Mucosa of rectum (tissue), 2 donors: ENCODE results near the gene SIK3.
"Not testable (repeated sequence)": the region's sequence is repeated elsewhere in the genome, so short reads cannot be mapped to it uniquely, and the experiment has no call there.

Experiments used
- H3K27ac ChIP-seq, 2 donors: one replicate each; pipeline ENCODE4 v1.7.0; 2013; ENCODE audit warnings: inconsistent platforms in 2 of 2, low read depth in 2 of 2, low read length in 2 of 2
- H3K27me3 ChIP-seq, 2 donors: one replicate each; pipeline ENCODE4 v1.7.0; 2013; ENCODE audit warnings: low read length in 2 of 2; ENCODE audit not compliant: control insufficient read depth in 2 of 2, insufficient read depth in 2 of 2
- H3K36me3 ChIP-seq, 2 donors: one replicate each; pipeline ENCODE4 v1.7.0; 2013; ENCODE audit warnings: low read length in 2 of 2; ENCODE audit not compliant: control insufficient read depth in 2 of 2, insufficient read depth in 2 of 2
- H3K4me1 ChIP-seq, 2 donors: one replicate each; pipeline ENCODE4 v1.7.0; 2013; ENCODE audit warnings: low read length in 2 of 2, mild to moderate bottlenecking in 1 of 2; ENCODE audit not compliant: control insufficient read depth in 2 of 2, insufficient read depth in 2 of 2
- H3K4me3 ChIP-seq, 2 donors: one replicate each; pipeline ENCODE4 v1.7.0; 2013; ENCODE audit warnings: low read length in 2 of 2
- H3K9ac ChIP-seq, 2 donors: one replicate each; pipeline ENCODE4 v1.7.0; 2013; ENCODE audit warnings: low read length in 2 of 2, low read depth in 1 of 2, mild to moderate bottlenecking in 1 of 2
- H3K9me3 ChIP-seq, 2 donors: one replicate each; pipeline ENCODE4 v1.7.0; 2013; ENCODE audit warnings: low read length in 2 of 2; ENCODE audit not compliant: control insufficient read depth in 2 of 2
- donor health status: healthy.
- donor health status: Normal muscosa, but diverticular disease.

SIK3 gene

DNA sequence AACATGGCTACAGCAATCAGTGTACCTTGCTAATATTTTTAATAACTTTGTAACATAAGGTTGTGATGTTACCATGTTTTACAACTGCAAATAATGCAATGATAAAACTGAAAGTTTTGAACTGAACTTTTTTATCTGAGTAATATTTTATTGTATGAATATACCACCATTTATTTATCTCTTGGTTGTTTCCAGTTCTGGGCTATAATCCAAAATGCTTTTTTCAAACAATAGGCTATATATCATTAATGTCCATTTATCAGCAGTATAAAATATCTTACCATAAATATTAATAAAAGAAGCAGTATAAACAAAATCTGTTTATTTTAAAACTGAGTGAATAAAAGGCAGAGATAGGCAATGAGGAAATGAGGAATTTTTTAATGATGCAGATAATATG, 63.3 kb downstream of the SIK3 start:
- peaks cover 7 to 11% of the 10 kb centered on the region in 2 donors for H3K4me1 ChIP-seq
- no peaks in the 10 kb centered on the region for H3K9me3 ChIP-seq
- no peak overlapping the region for H3K27ac ChIP-seq
- no peak overlapping the region for H3K4me3 ChIP-seq
- no peaks in the 10 kb centered on the region for H3K27me3 ChIP-seq
- H3K36me3 ChIP-seq, result no peaks in the 10 kb centered on the region
- H3K9ac ChIP-seq, result no peak overlapping the region

DNA sequence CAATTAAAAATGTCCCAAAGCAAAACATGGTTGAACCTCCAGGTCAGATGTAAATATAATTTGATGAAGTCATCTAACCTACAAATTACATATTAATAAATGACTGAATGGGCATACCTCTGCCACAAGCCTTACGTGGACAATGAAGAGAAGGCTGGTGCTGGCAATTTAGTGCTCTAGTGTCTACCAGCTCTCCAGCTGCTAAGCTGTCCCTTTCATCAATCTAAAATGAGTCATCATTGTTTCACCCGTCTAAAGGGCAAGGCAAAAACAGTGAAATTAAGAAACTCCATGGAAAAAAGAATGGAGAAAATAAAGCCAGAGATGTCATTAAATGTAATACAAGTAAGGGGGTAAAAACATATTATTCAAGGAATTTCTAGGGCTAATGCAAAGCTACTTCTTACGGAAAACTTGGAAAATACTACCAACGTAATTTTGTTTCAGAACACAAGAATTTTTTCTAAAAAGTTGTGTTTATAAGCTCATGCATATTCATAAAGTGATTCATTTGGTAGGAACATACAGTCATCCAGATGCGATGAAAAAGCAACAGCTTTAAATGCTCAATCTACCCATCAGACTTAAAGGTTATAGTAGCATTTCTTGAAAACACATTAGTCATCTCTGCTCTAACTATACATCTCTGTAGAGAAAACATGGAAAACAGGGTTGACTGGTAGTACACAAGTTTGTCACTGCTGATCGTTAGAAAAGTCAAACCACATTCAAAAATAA, 71.5 kb downstream of the SIK3 start:
- Histone ChIP-seq H3K9me3 (no peaks in the 10 kb centered on the region), H3K27ac (no peak overlapping the region), H3K9ac (no peak overlapping the region), H3K27me3 (no peaks in the 10 kb centered on the region), H3K36me3 (no peaks in the 10 kb centered on the region), H3K4me3 (no peak overlapping the region), H3K4me1 (peaks cover 0 to 4% of the 10 kb centered on the region in 2 donors)

DNA sequence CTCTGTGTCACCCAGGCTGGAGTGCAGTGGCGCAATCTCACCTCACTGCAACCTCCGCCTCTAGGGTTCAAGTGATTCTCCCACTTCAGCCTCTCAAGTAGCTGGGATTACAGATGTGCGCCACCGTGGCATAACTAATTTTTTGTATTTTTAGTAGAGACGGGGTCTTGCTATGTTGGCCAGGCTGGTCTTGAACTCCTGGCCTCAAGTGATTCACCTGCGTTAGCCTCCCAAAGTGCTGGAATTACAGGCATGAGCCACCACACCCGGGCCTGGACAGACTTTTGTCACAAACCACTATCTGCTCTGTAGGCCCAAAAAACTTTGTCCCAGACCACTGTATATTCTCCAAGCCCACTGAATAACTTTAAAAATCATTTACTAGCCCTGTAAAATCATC, 74.5 kb downstream of the SIK3 start:
- peaks cover 17 to 20% of the 10 kb centered on the region in 2 donors for H3K4me1 ChIP-seq
- H3K4me3 ChIP-seq, H3K9ac ChIP-seq, H3K9me3 ChIP-seq, H3K27ac ChIP-seq, H3K36me3 ChIP-seq, H3K27me3 ChIP-seq: not testable (repeated sequence)

DNA sequence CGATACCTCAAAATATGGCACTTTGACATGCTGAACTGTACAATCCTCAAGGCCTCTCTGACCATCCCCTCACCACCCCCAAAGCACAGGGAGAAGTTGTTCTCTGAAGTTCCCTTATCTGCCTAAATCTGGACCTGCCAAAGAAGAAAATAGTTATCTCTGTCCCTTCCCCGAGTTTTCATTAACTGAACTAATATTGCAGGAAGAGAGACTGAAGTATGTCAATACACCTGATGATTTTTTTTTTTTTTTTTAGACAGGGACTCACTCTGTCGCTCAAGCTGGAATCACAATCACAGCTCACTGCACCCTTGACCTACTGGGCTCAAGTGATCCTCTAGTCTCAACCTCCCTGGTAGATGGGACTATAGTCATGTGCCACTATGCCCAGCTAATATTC, 75.0 kb downstream of the SIK3 start:
- H3K9me3 ChIP-seq, result no peaks in the 10 kb centered on the region
- H3K4me1 ChIP-seq, result peaks cover 17 to 20% of the 10 kb centered on the region in 2 donors
- H3K4me3 ChIP-seq, result no peak overlapping the region
- H3K27me3 ChIP-seq, result no peaks in the 10 kb centered on the region
- no peaks in the 10 kb centered on the region for H3K36me3 ChIP-seq
- no peak overlapping the region for H3K9ac ChIP-seq
- no peak overlapping the region for H3K27ac ChIP-seq

DNA sequence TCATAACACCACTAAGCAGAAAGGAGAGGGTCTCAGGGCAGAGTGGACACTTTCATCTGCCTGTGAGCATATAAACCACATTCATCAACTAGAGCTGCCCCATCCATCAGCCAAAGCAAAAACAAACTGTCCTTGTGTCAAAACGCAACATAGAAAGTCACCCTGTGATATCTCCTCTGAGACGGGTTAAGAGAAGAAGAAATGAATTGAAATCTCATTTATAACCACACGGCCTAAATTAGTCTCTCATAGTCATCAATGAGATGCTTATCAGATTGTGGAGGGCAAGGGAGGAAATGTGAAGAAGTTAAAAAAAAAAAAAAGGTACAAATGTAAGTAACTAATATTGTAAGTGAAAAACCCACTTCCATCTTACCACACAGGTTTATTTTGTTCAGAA, 75.7 kb downstream of the SIK3 start:
- no peaks in the 10 kb centered on the region for H3K9me3 ChIP-seq
- peaks cover 17 to 20% of the 10 kb centered on the region in 2 donors for H3K4me1 ChIP-seq
- no peaks in the 10 kb centered on the region for H3K27me3 ChIP-seq

DNA sequence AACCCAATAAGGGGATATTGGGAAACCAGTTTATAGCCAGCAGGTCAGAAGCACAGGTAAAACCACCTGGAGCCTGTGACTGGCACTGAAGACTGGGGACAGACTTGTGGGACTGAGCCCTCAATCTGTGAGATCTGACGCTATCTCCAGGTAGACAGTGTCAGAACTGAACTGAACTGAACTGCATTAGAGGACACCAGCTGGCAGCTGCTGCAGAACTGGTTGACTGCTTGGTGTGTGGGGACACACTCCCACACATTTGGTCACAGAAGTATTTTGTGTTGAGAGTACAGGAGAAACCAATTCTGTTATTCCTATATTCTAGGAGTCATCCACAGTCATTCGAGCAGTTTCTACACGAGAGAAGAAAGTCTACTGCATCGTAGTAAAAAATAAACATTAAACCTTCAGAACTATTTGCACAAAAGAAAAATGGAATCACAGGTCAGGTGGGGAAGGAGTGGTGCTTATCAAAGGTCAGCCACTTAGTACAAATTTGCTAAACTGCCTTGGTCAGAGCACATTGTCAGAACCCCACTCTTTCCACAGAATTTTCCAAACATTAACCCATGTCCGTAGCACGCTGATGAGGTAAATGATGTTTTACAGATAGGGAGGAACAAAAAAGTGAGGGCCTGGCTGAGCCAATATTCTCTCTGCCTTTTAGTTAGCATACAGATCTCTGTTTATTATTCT, 77.2 kb downstream of the SIK3 start:
- Histone ChIP-seq H3K27me3 (no peaks in the 10 kb centered on the region), H3K9ac (no peak overlapping the region), H3K4me1 (peaks cover 17 to 20% of the 10 kb centered on the region in 2 donors), H3K4me3 (peak overlapping the region; percentile 1 to 34), H3K36me3 (no peaks in the 10 kb centered on the region), H3K27ac (peak overlapping the region in 1 of 2 donors; percentile 25), H3K9me3 (no peaks in the 10 kb centered on the region)

More for the DNA sequence above, 75.7 kb downstream of the SIK3 start:
- H3K27ac ChIP-seq, result no peak overlapping the region
- no peak overlapping the region for H3K9ac ChIP-seq
- no peak overlapping the region for H3K4me3 ChIP-seq
- no peaks in the 10 kb centered on the region for H3K36me3 ChIP-seq

DNA sequence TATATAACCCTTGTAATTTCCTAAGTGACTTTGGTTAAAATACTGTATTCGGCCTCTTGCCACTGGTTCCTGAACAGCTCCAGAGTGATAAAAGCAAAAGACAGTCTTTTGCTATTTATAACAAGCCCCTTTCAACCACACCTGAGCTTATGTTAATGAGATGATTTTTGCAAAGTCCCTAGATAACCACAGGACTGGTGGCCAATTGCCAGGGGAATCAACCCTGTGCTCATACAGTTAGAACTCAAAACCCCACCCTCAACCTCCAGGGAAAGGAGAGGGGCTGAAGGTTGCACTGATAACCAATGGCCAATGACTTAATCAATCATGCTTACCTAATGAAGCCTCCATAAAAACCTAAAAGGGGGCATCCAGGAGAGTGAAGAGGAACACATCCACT, 77.9 kb downstream of the SIK3 start:
- H3K4me3 ChIP-seq, result peak overlapping the region in 1 of 2 donors; percentile 5
- H3K9me3 ChIP-seq, result no peaks in the 10 kb centered on the region
- H3K27me3 ChIP-seq, result no peaks in the 10 kb centered on the region
- H3K4me1 ChIP-seq, result peaks cover 17 to 20% of the 10 kb centered on the region in 2 donors
- no peaks in the 10 kb centered on the region for H3K36me3 ChIP-seq
- H3K27ac ChIP-seq, result peak overlapping the region; percentile 43 to 53
- no peak overlapping the region for H3K9ac ChIP-seq

DNA sequence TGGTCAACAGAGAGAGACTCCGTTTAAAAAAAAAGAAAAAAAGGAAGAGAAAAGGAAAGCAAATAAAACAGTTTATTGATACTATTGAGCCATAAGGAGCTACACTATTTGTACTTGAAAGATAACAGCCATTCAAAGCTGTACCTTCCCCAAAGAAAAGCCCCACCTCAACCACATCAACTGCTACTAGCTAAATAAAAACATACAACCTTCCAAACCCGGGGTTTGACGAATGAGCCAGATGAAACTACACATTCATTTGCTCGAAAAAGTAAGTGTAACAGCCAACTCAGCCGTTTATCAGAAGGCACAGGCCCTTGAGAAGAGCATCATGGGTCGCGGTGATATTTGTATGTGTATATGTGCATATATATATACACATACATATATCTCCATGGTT, 78.4 kb downstream of the SIK3 start:
- no peaks in the 10 kb centered on the region for H3K9me3 ChIP-seq
- no peak overlapping the region for H3K9ac ChIP-seq
- no peaks in the 10 kb centered on the region for H3K36me3 ChIP-seq
- H3K4me1 ChIP-seq, result peaks cover 17 to 20% of the 10 kb centered on the region in 2 donors
- H3K27me3 ChIP-seq, result no peaks in the 10 kb centered on the region
- peak overlapping the region; percentile 43 to 53 for H3K27ac ChIP-seq
- H3K4me3 ChIP-seq, result peak overlapping the region in 1 of 2 donors; percentile 52

DNA sequence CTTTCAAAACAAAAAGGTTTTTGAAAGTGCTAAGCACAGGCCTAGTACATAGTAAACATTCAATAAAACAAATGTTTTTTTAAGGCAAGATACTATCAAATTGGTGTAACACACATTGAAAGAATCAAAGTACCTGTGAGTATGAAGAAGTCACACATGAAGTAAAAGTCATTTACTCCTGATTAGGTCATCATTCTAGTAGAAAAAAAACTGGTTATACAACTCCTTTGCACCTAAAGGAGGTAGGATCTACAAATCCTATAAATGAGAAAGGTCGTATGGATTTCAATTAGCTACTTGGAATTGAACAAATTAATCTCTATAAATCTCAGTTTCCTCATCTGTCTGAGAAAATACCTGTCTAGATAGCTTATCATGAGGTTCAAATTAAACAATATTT, 80.8 kb downstream of the SIK3 start:
- Histone ChIP-seq H3K4me1 (peaks cover 16 to 17% of the 10 kb centered on the region in 2 donors), H3K9ac (no peak overlapping the region), H3K27me3 (no peaks in the 10 kb centered on the region), H3K27ac (no peak overlapping the region), H3K4me3 (no peak overlapping the region), H3K36me3 (no peaks in the 10 kb centered on the region), H3K9me3 (no peaks in the 10 kb centered on the region)

DNA sequence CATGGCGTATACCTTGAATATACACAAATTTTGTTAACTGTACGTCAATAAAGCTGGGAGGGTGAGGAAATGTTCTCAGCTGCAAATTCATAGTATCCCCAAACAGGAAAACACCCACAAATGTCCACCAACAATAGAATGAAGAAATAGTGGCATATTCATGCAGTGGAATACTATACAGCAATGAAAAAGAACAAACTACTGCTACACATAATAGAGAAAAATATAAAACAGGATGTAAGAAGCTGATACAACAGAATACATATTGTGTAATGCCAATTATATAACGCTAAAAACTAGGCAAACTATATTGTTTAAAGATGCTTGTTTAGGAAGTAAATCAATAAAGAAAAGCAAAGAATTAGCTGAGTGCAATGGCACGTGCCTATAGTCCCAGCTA, 81.5 kb downstream of the SIK3 start:
- Histone ChIP-seq H3K36me3 (no peaks in the 10 kb centered on the region), H3K27ac (no peak overlapping the region), H3K4me3 (no peak overlapping the region), H3K9me3 (no peaks in the 10 kb centered on the region), H3K9ac (no peak overlapping the region), H3K4me1 (peaks cover 16 to 17% of the 10 kb centered on the region in 2 donors), H3K27me3 (no peaks in the 10 kb centered on the region)
